Activated T-cell treated with anti-CD3 and anti-CD28 coated beads, Interleukin-2, amount 50 U/mL, for 4 hours (primary cell): ENCODE measurements around the gene NME9. TPM values are rescaled to one million over a fixed set of nuclear protein-coding genes. Genes with fewer than 3 reads are reported as not detected.
"Not testable (repeated sequence)": the region's sequence is repeated elsewhere in the genome, so short reads cannot be mapped to it uniquely, and the experiment has no call there.

Source experiments
- ATAC-seq, 2 donors: fragments of 200-7000 bp; cut with Tn5 transposase; one replicate each; pipeline ENCODE4 v1.10.0; 2021
- DNase-seq: peaks from one replicate; pipeline ENCODE4 v3.0.0-alpha.2; 2020
- H3K27me3 Mint-ChIP-seq: one replicate; pipeline ENCODE4 v1.8.0; 2021; ENCODE audit warnings: low read depth, mixed read lengths
- H3K36me3 Mint-ChIP-seq: one replicate; pipeline ENCODE4 v1.8.0; 2022; ENCODE audit warnings: mixed read lengths; ENCODE audit not compliant: insufficient read depth
- H3K4me1 Mint-ChIP-seq: one replicate; pipeline ENCODE4 v1.8.0; 2021; ENCODE audit warnings: low read depth, mixed read lengths
- H3K4me3 Mint-ChIP-seq: one replicate; pipeline ENCODE4 v1.8.0; 2021; ENCODE audit warnings: mild to moderate bottlenecking, moderate library complexity, mixed read lengths
- H3K9me3 Mint-ChIP-seq: one replicate; pipeline ENCODE4 v1.8.0; 2021; ENCODE audit warnings: mixed read lengths
- total RNA-seq, 3 donors: library from RNA; stranded (reverse); gene quantifications; one replicate each; pipeline ENCODE4 v1.2.1, GENCODE V29; 2021

Gene NME9
- total RNA-seq, result not detected

- Mint-ChIP-seq H3K36me3 (no peaks in the 10 kb centered on the region), H3K4me3 (peak within 1 kb of the TSS; percentile 88), H3K9me3 (no peaks in the 10 kb centered on the region), H3K27me3 (no peaks in the 10 kb centered on the region), H3K4me1 (peaks cover 24% of the 10 kb centered on the region)
- ATAC-seq (peak; percentile 95), DNase-seq (peak; percentile 88)
These were observed at the start of gene NME9 for GRCh38 chr3:138329127-138329983. TSS of gene NME9 (minus strand) at chr3:138329851. CDS start at chr3:138329335, 516 bp downstream.

GRCh38 chr3:138378990-138379389, 49.3 kb upstream of the NME9 start:
- no peaks in the 10 kb centered on the region for H3K36me3 Mint-ChIP-seq
- peaks cover 4% of the 10 kb centered on the region for H3K27me3 Mint-ChIP-seq

GRCh38 chr3:138378331-138378730, 48.7 kb upstream of the NME9 start:
- no peak for ATAC-seq
- Mint-ChIP-seq H3K9me3 (no peaks in the 10 kb centered on the region), H3K36me3 (no peaks in the 10 kb centered on the region), H3K4me1 (no peaks in the 10 kb centered on the region), H3K27me3 (peaks cover 4% of the 10 kb centered on the region), H3K4me3 (no peak overlapping the region)
- DNase-seq, result no peak

More at GRCh38 chr3:138378990-138379389, 49.3 kb upstream of the NME9 start:
- Mint-ChIP-seq H3K4me1 (no peaks in the 10 kb centered on the region), H3K9me3 (no peaks in the 10 kb centered on the region), H3K4me3 (no peak overlapping the region)
- DNase-seq, result no peak
- ATAC-seq, result no peak

- DNase-seq (no peak), ATAC-seq (no peak)
- no peaks in the 10 kb centered on the region for H3K4me1 Mint-ChIP-seq
- H3K9me3 Mint-ChIP-seq, result no peaks in the 10 kb centered on the region
- H3K4me3 Mint-ChIP-seq, result no peak overlapping the region
- H3K36me3 Mint-ChIP-seq, result no peaks in the 10 kb centered on the region
- H3K27me3 Mint-ChIP-seq, result peaks cover 4% of the 10 kb centered on the region
These were observed 48.2 kb upstream of the NME9 start for GRCh38 chr3:138377804-138378203.

- not testable (repeated sequence) for H3K27me3 Mint-ChIP-seq, H3K36me3 Mint-ChIP-seq, H3K4me3 Mint-ChIP-seq
These were observed 47.6 kb upstream of the NME9 start for GRCh38 chr3:138377212-138377611.

GRCh38 chr3:138376663-138377062, 47.0 kb upstream of the NME9 start:
- Mint-ChIP-seq H3K27me3 (peaks cover 6% of the 10 kb centered on the region), H3K4me3 (no peak overlapping the region), H3K9me3 (no peaks in the 10 kb centered on the region), H3K4me1 (no peaks in the 10 kb centered on the region), H3K36me3 (no peaks in the 10 kb centered on the region)
- ATAC-seq (no peak), DNase-seq (no peak)

More at GRCh38 chr3:138377212-138377611, 47.6 kb upstream of the NME9 start:
- not testable (repeated sequence) for ATAC-seq, H3K4me1 Mint-ChIP-seq, H3K9me3 Mint-ChIP-seq, DNase-seq

- ATAC-seq, result no peak
- no peaks in the 10 kb centered on the region for H3K36me3 Mint-ChIP-seq
- no peak for DNase-seq
- no peak overlapping the region for H3K4me3 Mint-ChIP-seq
- no peaks in the 10 kb centered on the region for H3K9me3 Mint-ChIP-seq
- H3K4me1 Mint-ChIP-seq, result no peaks in the 10 kb centered on the region
- H3K27me3 Mint-ChIP-seq, result peaks cover 16% of the 10 kb centered on the region
These were observed 45.8 kb upstream of the NME9 start for GRCh38 chr3:138375447-138375846.

- Mint-ChIP-seq H3K27me3 (peaks cover 18% of the 10 kb centered on the region), H3K36me3 (no peaks in the 10 kb centered on the region), H3K9me3 (no peaks in the 10 kb centered on the region), H3K4me1 (no peaks in the 10 kb centered on the region), H3K4me3 (no peak overlapping the region)
- DNase-seq (no peak), ATAC-seq (no peak)
These were observed 45.0 kb upstream of the NME9 start for GRCh38 chr3:138374573-138375134.

- H3K27me3 Mint-ChIP-seq, result peaks cover 18% of the 10 kb centered on the region
- ATAC-seq, result no peak
- no peak for DNase-seq
- H3K9me3 Mint-ChIP-seq, result no peaks in the 10 kb centered on the region
- H3K4me1 Mint-ChIP-seq, result no peaks in the 10 kb centered on the region
- H3K4me3 Mint-ChIP-seq, result no peak overlapping the region
- no peaks in the 10 kb centered on the region for H3K36me3 Mint-ChIP-seq
These were observed 44.1 kb upstream of the NME9 start for GRCh38 chr3:138373736-138374094.

GRCh38 chr3:138373087-138373735, 43.6 kb upstream of the NME9 start:
- H3K36me3 Mint-ChIP-seq, result no peaks in the 10 kb centered on the region

GRCh38 chr3:138371070-138371965, 41.7 kb upstream of the NME9 start:
- H3K4me3 Mint-ChIP-seq, result no peak overlapping the region
- peak; percentile 30 to 72 for ATAC-seq
- H3K27me3 Mint-ChIP-seq, result peaks cover 15% of the 10 kb centered on the region
- no peak for DNase-seq
- H3K36me3 Mint-ChIP-seq, result no peaks in the 10 kb centered on the region
- no peaks in the 10 kb centered on the region for H3K9me3 Mint-ChIP-seq
- no peaks in the 10 kb centered on the region for H3K4me1 Mint-ChIP-seq

More at GRCh38 chr3:138373087-138373735, 43.6 kb upstream of the NME9 start:
- Mint-ChIP-seq H3K4me3 (no peak overlapping the region), H3K9me3 (no peaks in the 10 kb centered on the region), H3K4me1 (no peaks in the 10 kb centered on the region), H3K27me3 (peaks cover 15% of the 10 kb centered on the region)
- ATAC-seq (no peak), DNase-seq (no peak)

- no peaks in the 10 kb centered on the region for H3K9me3 Mint-ChIP-seq
- no peak for DNase-seq
- H3K36me3 Mint-ChIP-seq, result no peaks in the 10 kb centered on the region
- H3K4me3 Mint-ChIP-seq, result no peak overlapping the region
- no peaks in the 10 kb centered on the region for H3K4me1 Mint-ChIP-seq
- H3K27me3 Mint-ChIP-seq, result peaks cover 18% of the 10 kb centered on the region
- ATAC-seq, result no peak
These were observed 40.7 kb upstream of the NME9 start for GRCh38 chr3:138370321-138370720.

GRCh38 chr3:138369151-138369900, 39.7 kb upstream of the NME9 start:
- DNase-seq (no peak), ATAC-seq (no peak)
- peaks cover 21% of the 10 kb centered on the region for H3K27me3 Mint-ChIP-seq
- no peak overlapping the region for H3K4me3 Mint-ChIP-seq
- H3K4me1 Mint-ChIP-seq, result no peaks in the 10 kb centered on the region
- H3K9me3 Mint-ChIP-seq, result no peaks in the 10 kb centered on the region
- H3K36me3 Mint-ChIP-seq, result no peaks in the 10 kb centered on the region
